Mammary epithelial cell (primary cell): ENCODE results near the gene BAG1.

ENCODE experiments used
- CTCF ChIP-seq, 2 donors: IDR thresholded peaks in 1 of 2; conservative IDR thresholded peaks in 1 of 2; 2 replicates each; pipeline ENCODE4 v1.5.1; 2011 to 2012; ENCODE audit warnings: inconsistent platforms in 2 of 2, low read length in 2 of 2, mild to moderate bottlenecking in 2 of 2, control low read depth in 1 of 2, low read depth in 1 of 2; ENCODE audit not compliant: insufficient read depth in 1 of 2; ENCODE audit errors: extremely low read depth in 1 of 2
- EZH2 ChIP-seq: IDR thresholded peaks from 2 replicates; pipeline ENCODE4 v1.6.1; 2012; ENCODE audit warnings: low read length, inconsistent platforms, borderline replicate concordance

DNA sequence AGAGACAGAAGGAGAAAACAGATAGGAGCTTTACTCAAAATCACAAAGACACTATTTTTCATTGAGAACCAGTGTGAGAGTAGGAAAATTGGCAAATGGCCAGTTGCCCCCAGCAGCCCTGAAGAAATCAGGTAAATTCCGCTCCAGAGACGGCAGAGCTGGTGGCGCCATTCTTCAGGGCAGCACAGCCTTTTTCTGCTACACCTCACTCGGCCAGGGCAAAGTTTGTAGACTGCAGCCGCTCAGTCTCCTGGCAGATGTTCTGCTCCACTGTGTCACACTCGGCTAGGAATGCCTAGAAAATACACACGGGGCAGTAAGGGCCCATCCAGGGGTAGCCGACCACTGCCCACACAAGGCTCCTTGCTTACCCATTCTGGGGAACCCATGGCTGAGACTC lies 9.5 kb downstream of the BAG1 start:
- TF ChIP-seq CTCF (conservative IDR thresholded peaks at IDR 0.05 in 1 of 2, IDR thresholded peaks at IDR 0.05 in 1 of 2; ENCODE audit: extremely low read depth in 1 of 2, insufficient read depth in 1 of 2, low read depth in 1 of 2, low read length in 2 of 2) (no peak), EZH2 (no peak)
